NCI-H446 (cell line): ENCODE data around the gene CCSER2.
"Not testable (repeated sequence)": the region's sequence is repeated elsewhere in the genome, so short reads cannot be mapped to it uniquely, and the experiment has no call there.

Source experiments
- DNase-seq, 2 experiments: peaks; one replicate each; lab custom pipeline; 2025; lab: John Stamatoyannopoulos, UW

Gene CCSER2, protein sequence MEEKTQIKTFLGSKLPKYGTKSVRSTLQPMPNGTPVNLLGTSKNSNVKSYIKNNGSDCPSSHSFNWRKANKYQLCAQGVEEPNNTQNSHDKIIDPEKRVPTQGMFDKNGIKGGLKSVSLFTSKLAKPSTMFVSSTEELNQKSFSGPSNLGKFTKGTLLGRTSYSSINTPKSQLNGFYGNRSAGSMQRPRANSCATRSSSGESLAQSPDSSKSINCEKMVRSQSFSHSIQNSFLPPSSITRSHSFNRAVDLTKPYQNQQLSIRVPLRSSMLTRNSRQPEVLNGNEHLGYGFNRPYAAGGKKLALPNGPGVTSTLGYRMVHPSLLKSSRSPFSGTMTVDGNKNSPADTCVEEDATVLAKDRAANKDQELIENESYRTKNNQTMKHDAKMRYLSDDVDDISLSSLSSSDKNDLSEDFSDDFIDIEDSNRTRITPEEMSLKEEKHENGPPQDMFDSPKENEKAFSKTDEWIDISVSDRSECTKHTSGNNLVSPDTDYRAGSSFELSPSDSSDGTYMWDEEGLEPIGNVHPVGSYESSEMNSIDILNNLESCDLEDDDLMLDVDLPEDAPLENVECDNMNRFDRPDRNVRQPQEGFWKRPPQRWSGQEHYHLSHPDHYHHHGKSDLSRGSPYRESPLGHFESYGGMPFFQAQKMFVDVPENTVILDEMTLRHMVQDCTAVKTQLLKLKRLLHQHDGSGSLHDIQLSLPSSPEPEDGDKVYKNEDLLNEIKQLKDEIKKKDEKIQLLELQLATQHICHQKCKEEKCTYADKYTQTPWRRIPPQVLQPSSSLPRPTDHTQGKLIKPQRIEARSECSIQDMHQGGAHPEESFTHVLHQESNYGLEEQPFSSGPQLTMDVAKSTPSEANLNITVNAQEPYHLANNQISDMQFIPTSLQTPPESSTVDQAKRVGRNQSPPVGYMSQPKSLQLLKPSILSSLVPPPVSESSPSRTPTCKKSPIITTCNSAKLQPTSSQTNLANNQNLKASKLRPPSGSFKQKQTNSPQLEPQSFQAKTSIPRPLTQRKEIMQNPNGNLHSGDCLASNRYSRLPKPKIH

DNA sequence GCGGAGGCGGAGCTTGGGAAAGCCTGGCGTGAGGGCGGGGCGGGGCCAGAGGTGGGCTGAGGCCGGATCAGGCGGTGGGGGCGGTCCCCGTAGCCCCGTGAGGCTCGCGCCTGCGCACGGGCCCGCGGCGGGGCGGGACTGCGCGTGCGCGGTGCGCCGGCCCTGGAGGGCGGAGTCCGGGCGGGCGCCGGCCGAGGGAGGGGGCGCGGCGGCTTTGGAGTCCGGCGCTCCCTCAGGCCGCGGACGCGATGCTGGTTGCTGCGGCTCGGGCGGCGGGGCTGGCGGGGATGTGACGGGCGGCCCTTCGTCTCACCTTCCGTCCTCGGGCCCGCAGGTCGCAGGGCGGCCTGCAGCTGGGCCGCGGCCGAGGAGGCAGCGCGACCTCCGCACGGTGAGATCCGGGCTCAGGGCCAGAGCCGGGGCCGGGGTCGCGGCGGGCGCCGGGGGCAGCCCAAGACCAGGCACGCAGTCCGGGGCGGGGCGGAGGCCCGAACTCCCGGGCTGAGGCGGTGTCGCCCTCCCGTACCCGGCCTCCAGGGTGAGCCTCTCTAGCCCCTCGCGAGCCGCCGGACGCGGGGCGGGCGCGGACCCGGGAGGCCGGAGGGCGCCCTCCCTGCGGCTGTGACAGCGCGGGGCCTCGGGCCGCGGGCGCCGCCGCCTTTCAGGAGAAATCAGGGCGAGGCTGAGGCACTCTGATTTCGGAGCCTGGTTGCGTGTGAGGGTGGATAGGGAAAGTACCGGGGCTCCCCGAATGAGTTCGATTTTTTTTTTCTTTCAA lies at the start of gene CCSER2:
Gene CCSER2, plus strand, starts transcription at position 172 of the 778 bp plus-strand sequence. CDS start 42,464 bp downstream, outside the sequence.
- DNase-seq, result peak; percentile 31 to 88

DNA sequence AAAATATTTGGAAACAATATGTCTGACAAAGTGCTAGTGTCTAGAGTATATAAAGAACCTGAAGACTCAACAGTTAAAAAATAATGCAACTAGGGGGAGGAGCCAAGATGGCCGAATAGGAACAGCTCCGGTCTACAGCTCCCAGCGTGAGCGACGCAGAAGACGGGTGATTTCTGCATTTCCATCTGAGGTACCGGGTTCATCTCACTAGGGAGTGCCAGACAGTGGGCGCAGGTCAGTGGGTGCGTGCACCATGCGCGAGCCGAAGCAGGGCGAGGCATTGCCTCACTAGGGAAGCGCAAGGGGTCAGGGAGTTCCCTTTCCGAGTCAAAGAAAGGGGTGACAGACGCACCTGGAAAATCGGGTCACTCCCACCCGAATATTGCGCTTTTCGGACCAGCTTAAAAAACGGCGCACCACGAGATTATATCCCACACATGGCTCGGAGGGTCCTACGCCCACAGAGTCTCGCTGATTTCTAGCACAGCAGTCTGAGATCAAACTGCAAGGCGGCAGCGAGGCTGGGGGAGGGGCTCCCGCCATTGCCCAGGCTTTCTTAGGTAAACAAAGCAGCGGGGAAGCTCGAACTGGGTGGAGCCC lies 48.4 kb upstream of the CCSER2 start:
- not testable (repeated sequence) for DNase-seq

DNA sequence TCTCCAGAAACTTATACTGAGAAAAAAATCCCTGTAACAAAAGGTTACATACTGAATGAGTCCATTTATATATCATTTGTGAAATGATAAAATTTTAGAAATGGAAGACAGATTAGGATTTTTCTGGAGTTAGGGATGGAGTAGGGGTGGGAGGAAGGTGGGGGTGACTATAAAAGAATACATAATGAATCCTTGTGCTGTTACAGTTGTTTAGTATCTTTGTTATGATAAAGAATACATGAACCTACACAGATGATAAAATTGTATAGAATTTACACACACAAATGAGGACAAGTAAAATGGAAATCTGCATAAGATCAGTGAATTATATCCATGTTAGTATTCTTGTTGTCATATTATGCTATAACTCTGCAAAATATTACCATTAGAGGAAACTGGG lies 41.7 kb upstream of the CCSER2 start:
- DNase-seq, result no peak

DNA sequence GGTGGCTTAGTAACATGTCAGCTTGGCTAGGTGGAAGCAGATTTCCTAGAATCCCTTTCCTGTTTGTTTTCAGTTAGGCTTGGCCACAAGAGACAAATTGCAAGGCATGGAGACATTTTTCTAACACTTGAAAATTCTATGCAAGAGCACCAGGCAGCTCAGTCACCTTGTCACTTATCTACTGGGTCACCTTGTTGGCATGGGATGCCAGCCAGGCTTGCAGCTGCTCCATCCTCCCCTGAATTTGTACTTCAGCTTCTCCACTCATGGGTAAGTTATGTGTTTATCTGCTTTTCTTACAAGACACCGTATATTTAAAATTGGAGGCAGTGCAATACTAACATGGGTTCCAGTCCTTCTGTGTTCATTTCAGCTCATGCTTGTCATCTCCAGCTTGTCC lies 40.2 kb upstream of the CCSER2 start:
- no peak for DNase-seq

DNA sequence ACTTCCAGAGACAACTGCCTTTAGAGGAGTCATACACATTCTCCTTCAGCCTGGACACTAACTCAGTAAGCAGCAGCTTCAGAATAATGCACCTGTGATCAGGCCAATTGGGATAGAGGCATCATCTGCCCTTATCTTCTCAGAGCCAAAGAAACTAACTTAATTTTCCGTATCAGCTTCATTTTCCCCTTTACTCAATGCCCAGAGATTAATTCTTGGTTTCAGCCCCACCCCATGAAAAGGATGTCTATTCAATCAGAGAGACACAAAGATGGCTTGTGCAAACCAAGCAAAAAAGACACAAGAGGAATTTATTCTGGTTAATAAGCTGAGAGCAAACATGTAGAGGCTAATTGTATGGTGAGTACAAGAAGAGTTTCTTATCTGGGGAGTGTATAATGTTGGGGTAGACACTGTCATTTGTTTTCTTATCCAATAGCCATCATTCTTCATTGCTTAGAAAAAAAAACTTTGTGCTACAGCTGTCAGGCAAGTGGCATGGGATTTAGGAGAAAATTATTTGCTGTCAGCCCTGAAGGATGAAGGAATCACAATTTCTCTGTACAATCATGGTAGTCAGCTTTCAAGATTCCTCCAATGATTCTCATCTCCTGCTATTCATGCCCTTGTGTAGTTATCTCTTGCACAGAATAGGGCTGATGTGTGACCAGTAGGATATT lies 38.7 kb upstream of the CCSER2 start:
- no peak for DNase-seq

DNA sequence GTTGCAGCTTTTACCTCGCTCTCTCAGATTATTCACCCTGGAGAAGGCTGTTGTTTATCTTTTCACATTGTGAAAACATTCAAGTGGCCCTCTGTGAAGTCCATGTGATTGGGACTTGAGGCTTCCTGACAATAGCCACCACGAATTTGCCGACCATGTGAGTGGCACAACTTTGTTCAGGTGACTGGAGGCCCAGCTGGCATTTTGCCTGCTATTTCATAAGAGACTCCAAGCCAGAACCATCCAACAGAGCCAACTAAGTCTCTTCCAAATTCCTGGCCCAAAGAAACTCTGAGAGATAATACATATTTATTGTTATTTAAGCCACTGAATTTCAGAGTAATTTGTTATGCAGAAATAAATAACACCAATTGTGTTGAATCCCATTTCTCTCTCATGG lies 38.2 kb upstream of the CCSER2 start:
- DNase-seq, result no peak

DNA sequence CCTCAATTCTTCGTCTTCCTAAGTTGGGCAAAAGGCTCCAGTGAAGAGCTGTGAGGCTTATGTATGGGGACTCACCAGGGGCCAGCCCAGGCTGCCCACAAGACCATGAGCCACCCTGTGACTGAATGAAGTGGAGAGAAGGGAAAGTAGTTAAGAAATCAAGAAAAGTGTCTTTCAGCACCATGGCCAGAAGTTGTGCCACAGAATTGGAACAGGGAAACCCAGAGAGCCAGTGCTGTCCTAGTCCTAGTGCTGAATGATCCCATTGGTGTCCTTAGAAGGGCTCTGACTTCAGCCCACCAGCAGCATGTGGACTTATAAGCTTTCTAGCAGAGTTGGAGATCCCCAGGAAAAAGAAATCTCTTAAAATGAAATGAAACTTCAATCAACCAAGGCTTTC lies 37.0 kb upstream of the CCSER2 start:
- no peak for DNase-seq

DNA sequence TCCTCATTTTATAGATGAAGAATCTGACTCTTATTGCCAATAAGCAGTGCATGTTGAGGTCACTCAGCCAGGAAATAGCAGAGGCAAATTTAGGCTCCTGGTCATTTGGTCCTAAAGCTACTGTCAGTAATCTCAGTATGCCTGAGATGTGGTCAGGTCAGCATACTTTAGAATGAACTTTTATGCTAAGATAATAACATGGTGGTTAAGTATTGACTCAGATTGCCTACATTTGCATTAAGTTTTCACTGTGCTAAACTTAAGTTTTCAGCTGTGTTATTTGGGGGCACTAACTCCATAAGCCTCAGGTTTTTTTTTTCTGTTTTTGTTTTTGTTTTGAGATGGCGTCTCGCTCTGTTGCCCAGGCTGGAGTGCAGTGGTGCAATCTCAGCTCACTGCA lies 35.9 kb upstream of the CCSER2 start:
- DNase-seq, result no peak

DNA sequence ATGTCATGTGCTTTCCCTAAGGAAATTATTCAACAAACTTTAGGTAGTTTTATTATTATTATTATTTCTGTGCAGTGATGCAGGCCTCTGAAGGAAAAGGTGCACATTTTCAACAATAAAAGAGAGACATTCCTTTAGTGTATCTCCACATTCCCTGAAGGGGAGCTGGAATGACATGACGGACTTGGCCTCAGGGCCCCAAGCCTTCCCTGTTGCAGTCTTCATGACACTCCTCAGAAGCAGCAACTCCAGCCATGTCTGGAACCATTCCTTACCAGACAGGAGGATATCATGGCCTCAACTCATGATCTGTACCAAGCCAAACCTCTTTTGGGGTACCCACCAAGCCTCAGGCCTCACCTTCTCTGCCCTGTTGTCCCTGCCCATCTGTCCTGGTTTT lies 35.2 kb upstream of the CCSER2 start:
- DNase-seq, result no peak

DNA sequence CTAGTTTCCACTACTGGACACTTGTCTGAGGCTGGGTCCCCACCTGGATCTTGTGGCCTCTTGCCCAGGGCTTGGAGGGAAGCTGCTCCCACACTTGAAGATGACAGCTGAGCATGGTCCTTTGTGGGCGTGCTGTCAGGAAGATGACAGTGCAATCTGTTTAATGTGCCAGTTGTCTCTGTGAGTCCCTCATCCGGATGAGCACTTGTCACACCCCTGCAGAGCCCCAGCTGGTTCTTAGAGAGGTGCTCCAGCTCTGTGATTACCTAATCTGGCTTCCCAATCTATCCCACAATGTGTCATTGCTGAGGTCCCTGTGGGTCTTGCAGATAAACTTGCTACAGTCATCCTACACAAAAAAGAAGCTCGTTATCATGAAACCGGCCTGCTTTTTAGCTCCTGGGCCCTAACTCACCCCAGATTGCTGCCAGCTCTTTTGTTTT lies 34.8 kb upstream of the CCSER2 start:
- DNase-seq, result no peak

DNA sequence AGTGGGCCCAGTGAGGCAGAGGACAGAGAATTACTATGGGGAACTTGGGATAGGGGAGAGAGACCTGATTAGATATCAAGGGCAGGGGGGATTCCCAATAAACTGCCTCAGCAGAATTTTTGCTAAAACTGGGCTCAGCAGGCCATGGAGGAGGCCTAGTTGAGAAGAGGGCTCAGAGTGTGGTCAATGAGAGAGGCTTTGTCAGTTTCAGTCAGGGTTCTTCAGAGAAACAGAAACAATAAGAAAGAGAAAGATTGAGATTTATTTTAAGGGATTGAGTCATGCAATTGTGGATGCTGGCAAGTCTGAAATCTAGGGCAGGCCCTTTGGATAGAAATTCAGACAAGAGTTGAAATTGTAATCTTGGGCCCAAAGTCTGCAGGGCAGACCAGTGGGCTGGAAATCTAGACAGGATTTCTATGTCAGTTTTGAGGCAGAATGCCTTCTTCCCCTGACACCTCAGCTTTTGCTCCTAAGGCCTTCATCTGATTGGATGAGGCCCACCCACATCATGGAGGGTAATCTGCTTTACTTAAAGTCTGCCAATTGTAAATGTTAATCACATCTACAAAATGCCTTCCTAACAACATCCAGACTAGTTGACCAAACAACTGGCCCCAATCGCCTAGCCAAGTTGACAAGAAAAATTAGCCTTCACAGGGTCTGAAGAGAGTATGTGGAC lies 33.5 kb upstream of the CCSER2 start:
- no peak for DNase-seq

DNA sequence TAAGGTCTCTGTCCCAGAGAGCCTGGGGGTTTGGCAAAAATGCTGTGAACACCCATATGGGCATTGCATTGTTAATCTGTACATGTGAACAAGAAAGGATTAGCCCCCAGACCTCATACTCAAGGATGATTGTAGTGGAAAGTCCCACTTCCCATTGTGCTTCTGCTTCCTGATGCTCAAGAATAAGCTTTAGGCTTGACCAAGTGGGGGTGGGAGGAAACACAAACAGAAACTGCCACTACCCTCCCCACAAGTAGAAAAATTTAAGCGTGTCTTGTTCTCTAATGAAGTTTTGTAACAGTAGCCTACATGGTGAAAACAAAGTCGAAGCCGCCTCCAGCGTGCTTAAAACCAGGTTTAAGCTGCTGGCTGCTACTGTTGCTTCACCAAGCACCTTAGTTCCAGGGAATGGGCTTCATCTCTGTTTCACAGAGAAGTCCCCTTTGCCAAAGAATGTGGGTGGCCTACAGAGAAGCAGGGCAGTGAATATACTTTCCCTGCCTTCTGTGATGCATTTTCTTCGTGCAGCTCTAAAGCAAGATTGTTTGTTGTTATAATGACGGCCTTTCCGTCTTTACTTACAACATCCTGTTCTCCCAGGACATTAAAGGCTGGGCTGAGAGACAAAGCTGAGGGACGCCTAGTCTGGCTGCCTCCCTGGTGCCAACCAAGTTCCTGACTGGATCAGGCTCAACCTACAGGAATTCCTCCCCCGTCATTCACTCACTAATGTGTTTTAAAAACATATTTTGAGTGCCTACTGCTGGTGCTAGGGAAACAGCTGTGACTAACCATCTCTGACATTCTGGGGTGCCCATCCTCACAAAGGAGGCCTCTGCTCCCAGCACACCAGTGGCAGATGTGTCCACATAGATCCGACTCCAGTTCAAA lies 32.1 kb upstream of the CCSER2 start:
- no peak for DNase-seq

DNA sequence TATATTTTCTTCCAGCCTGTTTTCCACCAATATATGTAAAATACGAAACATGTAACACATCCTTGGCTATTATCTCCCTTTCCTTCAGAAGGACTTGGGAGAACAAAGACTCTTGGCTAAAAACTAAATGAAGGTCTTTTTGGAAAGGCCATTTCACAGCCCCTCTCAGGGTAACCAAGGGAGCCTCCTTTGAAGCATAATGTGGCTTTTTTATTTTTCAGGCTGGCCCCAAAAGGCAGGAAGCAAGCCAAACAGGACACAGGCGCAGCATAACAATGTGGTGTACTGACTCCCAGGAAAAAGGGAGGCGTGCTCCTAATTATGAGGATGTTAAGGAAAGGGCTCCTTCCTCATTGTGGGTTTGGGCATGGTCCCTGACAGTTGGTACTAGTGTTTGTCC lies 30.3 kb upstream of the CCSER2 start:
- no peak for DNase-seq

DNA sequence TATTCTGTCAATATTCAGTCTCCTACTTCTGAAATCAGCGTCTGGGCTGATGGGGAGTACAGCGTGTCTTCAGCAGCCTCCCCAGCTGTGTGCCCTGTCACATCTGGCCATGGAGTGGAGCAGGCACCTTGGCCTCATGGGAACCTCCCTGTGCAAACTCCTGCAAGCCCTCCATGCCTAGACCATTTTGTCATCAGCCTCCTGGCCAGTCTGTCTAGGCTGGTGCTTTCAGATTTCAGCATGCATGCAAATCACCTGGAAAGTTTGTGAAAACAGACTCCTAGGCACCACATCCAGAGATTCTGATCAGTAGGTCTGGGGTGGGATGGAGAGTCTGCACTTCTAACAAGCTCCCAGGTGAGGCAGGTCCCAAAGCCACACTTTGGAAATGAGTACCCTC lies 26.2 kb upstream of the CCSER2 start:
- no peak for DNase-seq

DNA sequence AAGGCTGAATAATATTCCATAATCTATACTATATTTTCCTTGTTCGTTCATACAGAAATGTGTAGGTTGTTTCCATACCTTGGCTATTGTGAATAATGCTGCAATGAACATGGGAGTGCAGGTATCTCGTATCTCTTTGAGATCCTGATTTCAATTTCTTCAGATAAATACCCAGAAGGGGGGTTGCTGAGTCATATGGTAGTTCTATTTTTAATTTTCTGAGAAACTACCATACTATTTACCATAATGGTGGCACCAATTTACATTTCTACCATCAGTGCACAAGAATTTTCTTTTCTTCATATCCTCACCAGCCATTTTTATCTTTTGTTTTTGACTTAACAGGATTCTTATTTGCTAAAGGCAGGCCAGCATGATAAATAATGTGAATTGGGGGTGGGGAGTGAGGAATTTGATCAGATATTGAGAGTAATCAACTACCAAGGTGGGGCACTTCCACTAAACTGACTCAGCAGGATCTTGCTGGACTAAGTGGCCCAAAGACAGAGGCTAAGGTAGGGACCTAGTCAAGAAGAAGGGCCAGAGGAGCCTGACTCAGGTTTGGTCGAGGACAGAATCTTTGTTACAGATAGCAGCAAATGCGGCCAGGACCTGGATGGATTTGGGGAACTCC lies 21.5 kb upstream of the CCSER2 start:
- DNase-seq, result no peak

DNA sequence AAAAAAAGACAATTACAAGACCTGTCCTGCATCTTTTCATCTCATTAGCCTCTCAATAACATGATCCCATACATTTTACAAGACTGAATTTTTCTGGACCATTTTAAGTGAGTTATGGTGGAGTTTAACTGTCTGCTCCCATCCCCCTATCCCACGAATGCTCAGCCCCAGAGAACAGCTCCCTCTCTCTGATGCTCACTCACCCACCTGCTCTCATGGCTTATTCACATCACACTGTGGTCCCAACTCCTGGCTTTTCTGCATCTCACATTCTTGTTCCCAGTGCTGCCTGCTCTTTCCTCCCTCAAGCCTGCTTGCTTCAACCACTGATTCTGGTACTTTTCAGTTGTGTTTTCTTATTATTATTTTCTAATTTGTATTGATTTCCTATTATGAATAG lies 20.4 kb upstream of the CCSER2 start:
- no peak for DNase-seq

DNA sequence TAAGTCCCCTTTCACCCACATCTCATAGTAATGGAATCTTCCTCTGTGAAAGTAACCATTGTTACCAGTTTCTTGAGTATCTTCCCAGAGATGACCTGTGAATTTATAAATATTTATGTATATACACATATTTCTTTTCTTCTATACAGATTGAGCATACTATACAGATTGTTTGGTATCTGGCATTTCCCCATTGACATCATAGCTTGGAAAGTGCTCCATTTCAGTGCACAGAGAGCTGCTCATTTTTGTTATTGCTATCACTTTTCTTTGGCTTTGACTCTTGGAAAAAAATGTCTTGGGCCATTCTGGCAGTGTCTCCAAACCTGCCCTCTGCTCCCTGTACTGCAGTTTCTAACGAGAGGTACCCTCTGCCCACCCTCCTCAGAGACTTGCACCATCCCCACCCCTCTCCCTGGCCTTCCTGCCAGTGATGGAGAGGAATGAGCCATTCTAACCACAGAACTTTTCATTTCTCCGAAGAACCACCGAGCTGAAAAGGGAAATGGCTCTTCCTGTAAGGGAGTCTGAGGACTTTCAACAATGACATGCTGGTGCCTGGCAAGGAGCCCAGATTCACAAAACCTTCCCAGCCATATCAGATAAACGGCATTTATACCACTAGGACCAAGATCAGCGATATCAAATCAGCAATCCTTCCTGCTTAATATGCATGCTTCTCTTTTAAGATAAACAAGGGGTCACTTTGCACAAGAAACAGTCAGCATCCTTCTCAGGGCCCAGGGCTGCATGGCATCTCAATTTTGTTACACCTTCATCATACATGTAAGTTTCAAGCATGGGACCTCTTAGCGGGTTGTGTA lies 19.7 kb upstream of the CCSER2 start:
- no peak for DNase-seq

DNA sequence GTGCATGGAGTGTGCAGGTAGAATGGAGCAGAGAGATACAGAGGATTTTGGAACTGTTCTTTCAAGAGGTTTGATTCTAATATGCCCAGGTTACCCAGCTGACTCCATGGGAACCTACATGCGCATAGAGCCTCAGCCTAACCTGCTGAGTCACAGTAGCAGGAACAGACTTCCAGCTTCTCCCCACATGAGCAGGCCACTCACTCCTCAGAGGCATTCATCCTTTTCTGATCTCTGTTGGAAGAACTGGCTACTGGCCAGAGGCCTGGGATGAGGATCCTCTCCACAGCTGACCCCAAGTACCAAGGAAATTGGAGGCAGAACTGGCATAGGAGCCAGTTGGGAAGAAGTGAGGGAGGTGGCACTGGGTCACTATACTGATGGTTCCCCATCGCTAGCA lies 17.9 kb upstream of the CCSER2 start:
- no peak for DNase-seq
